ENCODE results near the gene NKX3-2.
"Not testable (repeated sequence)": the region's sequence is repeated elsewhere in the genome, so short reads cannot be mapped to it uniquely, and the experiment has no call there.

NKX3-2 gene

GRCh38 chr4:13562876-13563275, 18.6 kb upstream of the NKX3-2 start:
- no peaks in the 10 kb centered on the region for H3K79me2 ChIP-seq (ENCODE audit: insufficient read depth, low read length)
- no peaks in the 10 kb centered on the region for H3K27me3 ChIP-seq (ENCODE audit: insufficient read depth, low read length, poor library complexity, severe bottlenecking)
- H3K4me2 ChIP-seq (ENCODE audit: low read depth, low read length, poor library complexity, severe bottlenecking): no peak overlapping the region
- no peaks in the 10 kb centered on the region for H3K9me3 ChIP-seq (ENCODE audit: insufficient read depth, low read depth, low read length)
- no peaks in the 10 kb centered on the region for H3K4me1 ChIP-seq (ENCODE audit: insufficient read depth, low read length, poor library complexity, severe bottlenecking)
- H3F3A ChIP-seq (ENCODE audit: low read depth): no peaks in the 10 kb centered on the region
- no peak for TF ChIP-seq CTCF (conservative IDR thresholded peaks at IDR 0.05; ENCODE audit: low read length)
- no peak for TF ChIP-seq EZH2phosphoT487 (IDR thresholded peaks at IDR 0.05; ENCODE audit: borderline replicate concordance)
- H3K9me2 ChIP-seq (replicated peaks; ENCODE audit: low read depth, low read length): no peaks in the 10 kb centered on the region
- no peak overlapping the region for H3K9ac ChIP-seq (ENCODE audit: low read depth, low read length, poor library complexity, severe bottlenecking)
- H2AFZ ChIP-seq (ENCODE audit: low read length): no peak overlapping the region
- H3K4me3 ChIP-seq (ENCODE audit: low read length, poor library complexity, severe bottlenecking): no peak overlapping the region
- no peaks in the 10 kb centered on the region for H4K20me1 ChIP-seq (ENCODE audit: insufficient read depth, low read length, poor library complexity, severe bottlenecking)
- peaks cover under 1% of the 10 kb centered on the region; the same call in 1 of the 2 replicates for H3K36me3 ChIP-seq (ENCODE audit: insufficient read depth, low read length)

DNA sequence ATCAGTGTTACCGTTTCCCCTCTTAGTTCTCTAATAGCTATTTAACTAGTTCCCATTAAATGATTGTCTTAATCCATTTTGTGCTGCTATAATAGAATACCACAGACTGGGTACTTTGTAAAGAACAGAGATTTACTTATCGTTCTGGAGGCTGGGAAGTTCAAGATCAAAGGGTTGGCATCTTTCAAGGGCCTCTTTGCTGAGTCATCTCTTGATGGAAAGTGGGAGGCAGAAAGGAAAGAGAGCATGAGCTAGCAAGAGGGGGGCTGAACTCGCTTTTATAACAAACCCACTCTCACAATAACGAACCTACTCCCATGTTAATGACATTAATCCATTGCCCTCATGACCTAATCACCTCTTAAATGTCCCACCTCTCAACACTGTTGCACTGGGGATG, 17.4 kb upstream of the NKX3-2 start:
- Histone ChIP-seq H3K36me3 (ENCODE audit: insufficient read depth, low read length) (no peaks in the 10 kb centered on the region), H2AFZ (ENCODE audit: low read length) (no peak overlapping the region), H3K79me2 (ENCODE audit: insufficient read depth, low read length) (no peaks in the 10 kb centered on the region), H3K27me3 (ENCODE audit: insufficient read depth, low read length, poor library complexity, severe bottlenecking) (no peaks in the 10 kb centered on the region), H3K4me2 (ENCODE audit: low read depth, low read length, poor library complexity, severe bottlenecking) (no peak overlapping the region), H3F3A (ENCODE audit: low read depth) (no peaks in the 10 kb centered on the region), H3K4me1 (ENCODE audit: insufficient read depth, low read length, poor library complexity, severe bottlenecking) (no peaks in the 10 kb centered on the region), H3K9me2 (replicated peaks; ENCODE audit: low read depth, low read length) (no peaks in the 10 kb centered on the region), H3K9ac (ENCODE audit: low read depth, low read length, poor library complexity, severe bottlenecking) (no peak overlapping the region), H3K9me3 (ENCODE audit: insufficient read depth, low read depth, low read length) (no peaks in the 10 kb centered on the region), H4K20me1 (ENCODE audit: insufficient read depth, low read length, poor library complexity, severe bottlenecking) (no peaks in the 10 kb centered on the region), H3K4me3 (ENCODE audit: low read length, poor library complexity, severe bottlenecking) (no peak overlapping the region)
- TF ChIP-seq EZH2phosphoT487 (IDR thresholded peaks at IDR 0.05; ENCODE audit: borderline replicate concordance): no peak
- no peak for TF ChIP-seq CTCF (conservative IDR thresholded peaks at IDR 0.05; ENCODE audit: low read length)

- not testable (repeated sequence) for H4K20me1 ChIP-seq (ENCODE audit: insufficient read depth, low read length, poor library complexity, severe bottlenecking); H3K4me3 ChIP-seq (ENCODE audit: low read length, poor library complexity, severe bottlenecking); H3K4me2 ChIP-seq (ENCODE audit: low read depth, low read length, poor library complexity, severe bottlenecking); H3K27me3 ChIP-seq (ENCODE audit: insufficient read depth, low read length, poor library complexity, severe bottlenecking); H3K36me3 ChIP-seq (ENCODE audit: insufficient read depth, low read length); H3F3A ChIP-seq (ENCODE audit: low read depth); H3K9me3 ChIP-seq (ENCODE audit: insufficient read depth, low read depth, low read length); H3K79me2 ChIP-seq (ENCODE audit: insufficient read depth, low read length); H3K9ac ChIP-seq (ENCODE audit: low read depth, low read length, poor library complexity, severe bottlenecking); H3K4me1 ChIP-seq (ENCODE audit: insufficient read depth, low read length, poor library complexity, severe bottlenecking); H2AFZ ChIP-seq (ENCODE audit: low read length); H3K9me2 ChIP-seq (replicated peaks; ENCODE audit: low read depth, low read length)
Measured at GRCh38 chr4:13560111-13560510, 15.8 kb upstream of the NKX3-2 start.

DNA sequence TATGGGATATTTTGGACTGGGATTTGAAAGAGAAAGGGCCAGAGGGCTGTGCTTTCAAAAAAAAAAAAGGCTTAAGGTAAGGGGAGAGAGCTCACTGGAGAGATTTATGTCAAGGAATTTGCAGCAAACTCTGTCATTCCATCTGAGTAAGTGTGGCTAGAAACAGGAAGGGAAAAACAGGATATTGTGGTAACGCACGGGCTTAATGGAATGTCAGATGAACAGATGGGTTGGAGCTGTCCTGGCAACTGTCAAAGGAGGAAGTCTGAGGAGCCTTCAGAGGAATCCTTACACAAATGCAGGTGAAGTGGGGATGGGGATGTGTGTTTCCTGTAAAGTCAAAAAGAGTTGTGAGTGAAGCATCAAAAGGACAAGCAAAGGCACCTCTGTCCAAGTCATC, 15.1 kb upstream of the NKX3-2 start:
- Histone ChIP-seq H3K9me2 (replicated peaks; ENCODE audit: low read depth, low read length) (no peaks in the 10 kb centered on the region), H3K4me2 (ENCODE audit: low read depth, low read length, poor library complexity, severe bottlenecking) (no peak overlapping the region), H4K20me1 (ENCODE audit: insufficient read depth, low read length, poor library complexity, severe bottlenecking) (no peaks in the 10 kb centered on the region), H3K79me2 (ENCODE audit: insufficient read depth, low read length) (no peaks in the 10 kb centered on the region), H3K9me3 (ENCODE audit: insufficient read depth, low read depth, low read length) (no peaks in the 10 kb centered on the region), H3K9ac (ENCODE audit: low read depth, low read length, poor library complexity, severe bottlenecking) (no peak overlapping the region), H2AFZ (ENCODE audit: low read length) (no peak overlapping the region), H3K4me1 (ENCODE audit: insufficient read depth, low read length, poor library complexity, severe bottlenecking) (no peaks in the 10 kb centered on the region), H3K27me3 (ENCODE audit: insufficient read depth, low read length, poor library complexity, severe bottlenecking) (no peaks in the 10 kb centered on the region), H3K36me3 (ENCODE audit: insufficient read depth, low read length) (no peaks in the 10 kb centered on the region), H3F3A (ENCODE audit: low read depth) (no peaks in the 10 kb centered on the region), H3K4me3 (ENCODE audit: low read length, poor library complexity, severe bottlenecking) (no peak overlapping the region)
- TF ChIP-seq CTCF (conservative IDR thresholded peaks at IDR 0.05; ENCODE audit: low read length) (no peak), EZH2phosphoT487 (IDR thresholded peaks at IDR 0.05; ENCODE audit: borderline replicate concordance) (no peak)
